ENCODE measurements around the gene EXD1. TPM values are rescaled to one million over a fixed set of nuclear protein-coding genes. Genes with fewer than 3 reads are reported as not detected.
A peak's percentile ranks its signal among the peaks of the same experiment; 100 is the strongest.

Gene EXD1
- total RNA-seq, 1 experiment from 2014 or later: 0.26 TPM

GRCh38 chr15:41218851-41219250 is 11.7 kb downstream of the EXD1 start:
- ChIA-PET CTCF (interaction anchor here (1.1 to 2.5 kb wide), 3 partner anchors 12 to 325 kb away, joined by 3 to 9 read pairs (median 3); partner anchors contain the start of genes CHP1 and VPS18), POLR2A (interaction anchor here (1.1 to 1.2 kb wide), 2 partner anchors 12 to 103 kb away, joined by 3 read pairs; partner anchors contain the start of genes CHP1 and INO80)
- Mint-ChIP-seq H3K27me3 (ENCODE audit: low read depth) (no peaks in the 10 kb centered on the region; the same call in 1 of the 2 replicates), H3K27ac (peak overlapping the region; percentile 42; the same call in 1 of the 2 replicates), H3K9me3 (no peaks in the 10 kb centered on the region), H3K36me3 (no peaks in the 10 kb centered on the region), H3K4me1 (peaks cover 16% of the 10 kb centered on the region), H3K4me3 (peak overlapping the region; percentile 0; the same call in 1 of the 2 replicates)
- ATAC-seq (peak; percentile 67), DNase-seq (ENCODE audit: low spot score) (no peak)
- TF ChIP-seq ZNF425 (CRISPR knock-in tag; conservative IDR thresholded peaks at IDR 0.05) (no peak), ZBTB43 (CRISPR knock-in tag; IDR thresholded peaks at IDR 0.05) (no peak), SOX15 (CRISPR knock-in tag; IDR thresholded peaks at IDR 0.05) (no peak), MYBL2 (CRISPR knock-in tag; IDR thresholded peaks at IDR 0.05) (no peak), FOXP4 (CRISPR knock-in tag; IDR thresholded peaks at IDR 0.05) (no peak), NFYB (CRISPR knock-in tag; conservative IDR thresholded peaks at IDR 0.05; ENCODE audit: low read depth) (no peak), ETV6 (CRISPR knock-in tag; IDR thresholded peaks at IDR 0.05) (no peak), JAZF1 (CRISPR knock-in tag; IDR thresholded peaks at IDR 0.05) (no peak), ZNF121 (CRISPR knock-in tag; IDR thresholded peaks at IDR 0.05) (no peak)
- TF ChIP-seq, protein P1, sequence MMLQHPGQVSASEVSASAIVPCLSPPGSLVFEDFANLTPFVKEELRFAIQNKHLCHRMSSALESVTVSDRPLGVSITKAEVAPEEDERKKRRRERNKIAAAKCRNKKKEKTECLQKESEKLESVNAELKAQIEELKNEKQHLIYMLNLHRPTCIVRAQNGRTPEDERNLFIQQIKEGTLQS (CRISPR knock-in tag; conservative IDR thresholded peaks at IDR 0.05): no peak

DNA sequence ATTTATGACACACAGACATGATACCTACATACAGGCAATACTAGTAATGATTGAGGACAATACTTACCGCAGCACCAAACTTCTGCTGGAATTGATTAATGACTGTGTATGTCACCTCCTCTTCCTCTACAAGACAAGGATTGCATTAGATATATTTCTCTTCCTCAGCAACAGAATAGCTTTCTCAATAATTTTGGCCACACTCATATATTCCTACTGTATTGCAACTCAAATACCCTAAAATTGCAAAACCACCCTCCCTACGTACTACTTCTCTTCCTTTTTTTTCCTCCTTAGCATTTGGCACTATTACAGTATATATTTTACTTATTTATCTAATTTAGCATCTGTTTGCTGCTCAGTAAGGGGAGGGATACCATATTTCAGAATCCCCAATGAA is 14.8 kb downstream of the EXD1 start:
- ChIA-PET CTCF (no interaction called here), POLR2A (no interaction called here)
- DNase-seq (ENCODE audit: low spot score): no peak
- Mint-ChIP-seq H3K4me3 (no peak overlapping the region), H3K4me1 (peaks cover 16% of the 10 kb centered on the region), H3K27ac (no peak overlapping the region), H3K36me3 (no peaks in the 10 kb centered on the region), H3K27me3 (ENCODE audit: low read depth) (no peaks in the 10 kb centered on the region; the same call in 1 of the 2 replicates), H3K9me3 (no peaks in the 10 kb centered on the region)
- ATAC-seq: no peak
- TF ChIP-seq NR3C1 (CRISPR knock-in tag; conservative IDR thresholded peaks at IDR 0.05; ENCODE audit: low read depth): no peak
- TF ChIP-seq E2F5 (CRISPR knock-in tag; IDR thresholded peaks at IDR 0.05): no peak
- no peak for TF ChIP-seq TP53 (CRISPR knock-in tag; IDR thresholded peaks at IDR 0.05)
- no peak for TF ChIP-seq SP1 (CRISPR knock-in tag; conservative IDR thresholded peaks at IDR 0.05)
- TF ChIP-seq, protein P2, sequence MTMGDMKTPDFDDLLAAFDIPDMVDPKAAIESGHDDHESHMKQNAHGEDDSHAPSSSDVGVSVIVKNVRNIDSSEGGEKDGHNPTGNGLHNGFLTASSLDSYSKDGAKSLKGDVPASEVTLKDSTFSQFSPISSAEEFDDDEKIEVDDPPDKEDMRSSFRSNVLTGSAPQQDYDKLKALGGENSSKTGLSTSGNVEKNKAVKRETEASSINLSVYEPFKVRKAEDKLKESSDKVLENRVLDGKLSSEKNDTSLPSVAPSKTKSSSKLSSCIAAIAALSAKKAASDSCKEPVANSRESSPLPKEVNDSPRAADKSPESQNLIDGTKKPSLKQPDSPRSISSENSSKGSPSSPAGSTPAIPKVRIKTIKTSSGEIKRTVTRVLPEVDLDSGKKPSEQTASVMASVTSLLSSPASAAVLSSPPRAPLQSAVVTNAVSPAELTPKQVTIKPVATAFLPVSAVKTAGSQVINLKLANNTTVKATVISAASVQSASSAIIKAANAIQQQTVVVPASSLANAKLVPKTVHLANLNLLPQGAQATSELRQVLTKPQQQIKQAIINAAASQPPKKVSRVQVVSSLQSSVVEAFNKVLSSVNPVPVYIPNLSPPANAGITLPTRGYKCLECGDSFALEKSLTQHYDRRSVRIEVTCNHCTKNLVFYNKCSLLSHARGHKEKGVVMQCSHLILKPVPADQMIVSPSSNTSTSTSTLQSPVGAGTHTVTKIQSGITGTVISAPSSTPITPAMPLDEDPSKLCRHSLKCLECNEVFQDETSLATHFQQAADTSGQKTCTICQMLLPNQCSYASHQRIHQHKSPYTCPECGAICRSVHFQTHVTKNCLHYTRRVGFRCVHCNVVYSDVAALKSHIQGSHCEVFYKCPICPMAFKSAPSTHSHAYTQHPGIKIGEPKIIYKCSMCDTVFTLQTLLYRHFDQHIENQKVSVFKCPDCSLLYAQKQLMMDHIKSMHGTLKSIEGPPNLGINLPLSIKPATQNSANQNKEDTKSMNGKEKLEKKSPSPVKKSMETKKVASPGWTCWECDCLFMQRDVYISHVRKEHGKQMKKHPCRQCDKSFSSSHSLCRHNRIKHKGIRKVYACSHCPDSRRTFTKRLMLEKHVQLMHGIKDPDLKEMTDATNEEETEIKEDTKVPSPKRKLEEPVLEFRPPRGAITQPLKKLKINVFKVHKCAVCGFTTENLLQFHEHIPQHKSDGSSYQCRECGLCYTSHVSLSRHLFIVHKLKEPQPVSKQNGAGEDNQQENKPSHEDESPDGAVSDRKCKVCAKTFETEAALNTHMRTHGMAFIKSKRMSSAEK (CRISPR knock-in tag; IDR thresholded peaks at IDR 0.05; ENCODE audit: borderline replicate concordance): no peak
- no peak for TF ChIP-seq ATF2 (CRISPR knock-in tag; IDR thresholded peaks at IDR 0.05; ENCODE audit: borderline replicate concordance, low read depth)
- no peak for TF ChIP-seq RELA (CRISPR knock-in tag; IDR thresholded peaks at IDR 0.05; ENCODE audit: borderline replicate concordance)
- no peak for TF ChIP-seq TCF7 (CRISPR knock-in tag; IDR thresholded peaks at IDR 0.05; ENCODE audit: low read depth)
- TF ChIP-seq ZNF232 (CRISPR knock-in tag; IDR thresholded peaks at IDR 0.05): no peak
- TF ChIP-seq FOXJ3 (CRISPR knock-in tag; IDR thresholded peaks at IDR 0.05; ENCODE audit: borderline replicate concordance): no peak
- no peak for TF ChIP-seq CBFB (CRISPR knock-in tag; IDR thresholded peaks at IDR 0.05; ENCODE audit: low read depth)
- no peak for TF ChIP-seq CREB1 (CRISPR knock-in tag; IDR thresholded peaks at IDR 0.05)
- no peak for TF ChIP-seq ZNF219 (CRISPR knock-in tag; IDR thresholded peaks at IDR 0.05; ENCODE audit: borderline replicate concordance)
